KBM-7 (cell line): ENCODE results near the gene S100A4.
"Not testable (repeated sequence)": the region's sequence is repeated elsewhere in the genome, so short reads cannot be mapped to it uniquely, and the experiment has no call there.

Source experiments
- DNase-seq: peaks from one replicate; pipeline ENCODE4 v3.0.0-alpha.2; 2015
- in situ Hi-C: fragments of 300-500 bp; cut with MboI; formaldehyde crosslinking; loops from 2 replicates; pipeline ENCODE4 v1.14.3; 2020; ENCODE audit warnings: low sequenced_read_pairs, low pct_unique_long_range_greater_than_20kb, mixed read lengths

Gene S100A4

GRCh38 chr1:153522353-153523048 is 23.1 kb downstream of the S100A4 start:
- in situ Hi-C loops, DNase-seq: not testable (repeated sequence)

GRCh38 chr1:153521808-153522207 is 23.8 kb downstream of the S100A4 start:
- in situ Hi-C loops, DNase-seq: not testable (repeated sequence)

DNA sequence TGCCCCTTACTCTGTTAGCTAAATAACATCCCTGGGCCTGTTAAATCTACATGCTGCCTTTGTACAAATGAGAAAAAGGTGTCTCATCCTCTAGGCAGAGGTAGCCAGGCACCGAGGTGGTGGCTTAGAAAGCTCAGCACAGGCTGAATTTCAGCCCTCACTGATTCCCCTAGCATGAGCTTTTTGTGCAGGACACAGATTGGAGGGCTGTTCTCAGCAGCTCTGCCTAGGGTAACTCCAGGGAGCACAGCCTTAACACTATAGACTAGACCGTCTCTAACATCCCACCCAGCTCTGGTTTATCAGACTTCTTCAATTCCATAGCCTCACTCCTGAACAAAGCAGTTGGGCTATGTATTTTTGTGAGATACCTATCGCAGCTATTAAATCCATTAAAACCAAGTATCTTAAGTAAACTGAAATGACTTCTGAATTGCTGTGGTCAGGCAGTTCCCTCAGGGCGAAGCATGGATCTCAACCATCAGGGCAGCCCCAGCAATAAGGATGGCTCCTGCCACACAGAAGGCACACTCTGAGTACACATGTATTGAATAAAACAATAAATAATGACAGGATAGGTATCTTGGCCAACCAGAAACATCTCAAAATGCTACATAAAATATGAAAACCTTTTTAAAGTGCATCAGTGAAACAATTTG is 24.7 kb downstream of the S100A4 start:
- in situ Hi-C loops = no loop called here
- DNase-seq = no peak

GRCh38 chr1:153520137-153520691 is 25.4 kb downstream of the S100A4 start:
- in situ Hi-C loops, DNase-seq: not testable (repeated sequence)

GRCh38 chr1:153519242-153519641 is 26.4 kb downstream of the S100A4 start:
- no peak for DNase-seq
- in situ Hi-C loops = loop anchor here (10.0 kb wide), 1 partner anchor 46 kb away; the partner anchor contains the start of gene S100A2

- in situ Hi-C loops = loop anchor here (10.0 kb wide), 1 partner anchor 49 kb away; the partner anchor contains the start of gene S100A2
- peak; percentile 64 for DNase-seq
Observed at GRCh38 chr1:153515504-153516394, 29.9 kb downstream of the S100A4 start.

DNA sequence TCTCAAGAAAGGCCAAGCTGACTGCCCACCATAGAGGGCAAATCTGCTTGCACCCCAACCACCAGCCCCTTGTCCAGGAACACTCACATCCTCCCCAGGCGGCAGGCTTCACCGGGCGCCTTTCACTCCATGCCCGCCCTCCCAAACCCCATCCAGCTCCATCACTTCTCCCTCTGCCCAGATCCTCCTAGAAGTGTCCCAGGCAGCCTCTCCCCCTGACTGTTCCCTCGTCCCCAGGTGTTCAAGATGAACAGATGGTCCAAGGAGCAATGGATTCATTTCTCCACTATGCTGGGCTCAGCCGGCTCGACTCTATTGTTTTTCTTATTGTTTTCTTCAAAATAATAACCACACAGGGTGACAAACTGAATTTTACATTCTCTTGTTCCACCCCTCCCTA is 31.9 kb downstream of the S100A4 start:
- no peak for DNase-seq
- in situ Hi-C loops = loop anchor here (10.0 kb wide), 1 partner anchor 51 kb away; the partner anchor contains the start of gene S100A2

DNA sequence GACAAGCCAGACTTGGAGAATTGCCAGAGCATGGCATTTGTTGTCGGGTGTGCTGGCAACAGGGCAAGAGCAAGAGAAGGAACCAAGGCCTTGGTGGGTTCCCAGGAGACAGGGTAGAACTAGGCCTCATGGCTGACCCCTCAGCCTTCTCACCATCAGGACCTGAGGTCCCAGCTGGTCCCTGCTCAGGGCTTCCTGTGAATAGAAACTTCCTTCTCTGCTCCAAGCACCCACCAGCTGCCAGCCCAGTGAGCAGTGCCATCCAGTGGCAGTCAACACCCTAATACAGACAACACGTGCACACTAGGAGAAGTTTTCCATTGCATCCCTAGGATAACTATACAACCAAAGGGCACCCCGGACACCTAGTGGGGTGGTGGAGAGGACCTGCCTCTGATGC is 32.6 kb downstream of the S100A4 start:
- DNase-seq = no peak
- in situ Hi-C loops = loop anchor here (10.0 kb wide), 1 partner anchor 52 kb away; the partner anchor contains the start of gene S100A2

DNA sequence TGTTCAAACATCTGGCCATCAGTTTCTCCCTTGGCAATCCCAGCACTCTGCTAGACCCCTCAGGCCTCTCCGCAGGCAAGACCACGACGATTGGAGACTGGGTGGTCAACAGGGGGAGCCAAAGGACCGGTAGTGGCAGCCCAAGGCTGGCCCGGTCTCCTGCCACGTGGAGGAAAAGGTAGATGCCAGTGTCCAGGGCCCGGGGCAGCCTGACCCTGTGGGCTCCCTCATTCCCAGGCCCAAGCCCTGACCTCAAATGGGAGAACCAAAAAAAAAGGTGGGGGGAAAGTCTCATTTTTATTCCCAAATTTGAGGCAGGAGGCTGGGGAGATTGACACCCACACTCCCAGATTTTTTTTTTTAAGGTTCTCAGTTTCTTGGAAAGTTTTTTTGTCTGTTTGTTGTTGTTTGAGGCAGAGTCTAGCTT is 34.6 kb downstream of the S100A4 start:
- DNase-seq = peak; percentile 76
- in situ Hi-C loops = loop anchor here (10.0 kb wide), 1 partner anchor 54 kb away; the partner anchor contains the start of gene S100A2

- DNase-seq = peak; percentile 73
Observed at GRCh38 chr1:153509729-153510354, 35.8 kb downstream of the S100A4 start.

DNA sequence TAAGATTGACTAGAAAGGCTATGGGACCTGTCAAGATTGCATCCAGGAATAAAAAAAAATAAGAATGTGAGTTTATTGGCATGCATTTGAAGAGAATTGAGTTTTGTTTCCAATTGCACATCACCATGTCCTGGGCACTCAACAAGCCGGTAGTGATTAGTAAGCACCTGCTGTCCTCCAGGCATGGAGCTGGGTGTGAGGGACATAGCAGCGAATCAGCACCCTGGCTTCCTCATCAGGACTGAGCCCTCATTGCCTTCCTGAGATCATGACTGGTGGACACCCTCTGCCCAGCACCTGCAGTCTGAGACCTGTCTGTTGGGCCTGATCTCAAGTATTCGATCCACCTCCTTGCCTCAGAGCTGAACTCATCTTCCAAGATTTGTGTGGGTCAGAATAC is 36.6 kb downstream of the S100A4 start:
- in situ Hi-C loops = loop anchor here (10.0 kb wide), 1 partner anchor 266 kb away; the partner anchor contains the start of gene SLC27A3
- DNase-seq = no peak

More at GRCh38 chr1:153509729-153510354, 35.8 kb downstream of the S100A4 start:
- in situ Hi-C loops = loop anchor here (10.0 kb wide), 2 partner anchors 55 to 265 kb away; partner anchors contain the start of genes S100A2 and SLC27A3

GRCh38 chr1:153507926-153508583 is 37.6 kb downstream of the S100A4 start:
- in situ Hi-C loops = loop anchor here (10.0 kb wide), 1 partner anchor 267 kb away; the partner anchor contains the start of gene SLC27A3
- no peak for DNase-seq

DNA sequence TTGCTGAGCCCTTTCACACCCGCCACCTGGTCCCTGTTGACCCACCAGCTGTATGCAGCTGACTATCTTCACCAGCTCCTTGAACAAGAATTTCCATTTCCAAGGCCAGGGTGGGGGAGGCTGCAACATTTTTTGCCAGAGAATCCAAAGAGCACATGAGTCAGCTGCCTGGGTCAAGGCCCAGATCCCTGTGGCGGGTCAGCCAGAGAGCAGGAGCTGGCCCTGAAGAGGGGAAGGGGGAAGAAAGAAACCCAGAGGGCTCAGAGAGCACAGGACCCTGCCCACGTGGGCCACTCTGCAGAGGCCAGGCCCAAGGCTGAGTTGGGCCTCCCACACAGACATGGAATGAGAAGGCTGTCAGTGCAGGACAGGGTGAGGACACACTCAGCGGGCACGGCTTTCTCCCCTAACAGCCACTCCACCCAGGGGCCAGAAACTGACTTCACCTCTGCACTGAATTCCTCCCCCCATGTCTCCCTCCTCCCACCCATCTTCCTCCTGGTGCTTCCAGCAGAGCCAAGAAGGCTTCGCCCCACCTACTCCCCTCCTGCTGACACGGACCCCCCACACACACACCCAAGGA is 38.7 kb downstream of the S100A4 start:
- in situ Hi-C loops = loop anchor here (10.0 kb wide), 1 partner anchor 268 kb away; the partner anchor contains the start of gene SLC27A3
- no peak for DNase-seq

GRCh38 chr1:153506386-153506785 is 39.2 kb downstream of the S100A4 start:
- in situ Hi-C loops = loop anchor here (10.0 kb wide), 1 partner anchor 268 kb away; the partner anchor contains the start of gene SLC27A3
- no peak for DNase-seq

GRCh38 chr1:153505576-153505975 is 40.0 kb downstream of the S100A4 start:
- no peak for DNase-seq
- in situ Hi-C loops = loop anchor here (10.0 kb wide), 1 partner anchor 269 kb away; the partner anchor contains the start of gene SLC27A3

- in situ Hi-C loops = loop anchor here (10.0 kb wide), 1 partner anchor 271 kb away; the partner anchor contains the start of gene SLC27A3
- DNase-seq = no peak
Observed at GRCh38 chr1:153503766-153504165, 41.8 kb downstream of the S100A4 start.

DNA sequence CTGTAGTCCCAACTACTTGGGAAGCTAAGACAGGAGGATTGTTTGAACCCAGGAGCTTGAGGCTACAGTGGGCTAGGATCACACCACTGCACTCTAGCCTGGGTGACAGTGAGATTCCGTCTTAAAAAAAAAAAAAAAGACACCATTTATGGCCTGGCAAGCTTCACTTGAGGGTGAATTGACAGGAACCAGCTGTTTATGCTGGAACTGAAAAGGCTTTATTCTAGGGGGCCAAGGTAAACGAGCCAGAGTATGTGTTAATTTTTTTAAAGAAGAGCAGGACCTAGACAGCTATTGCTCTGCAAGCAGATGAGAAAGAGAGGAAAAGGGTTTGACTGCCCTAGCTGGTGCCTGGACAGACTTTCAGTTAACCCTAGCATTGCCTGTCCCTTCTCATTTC is 46.9 kb downstream of the S100A4 start:
- in situ Hi-C loops = no loop called here
- DNase-seq = no peak
